NCI-H460 (cell line): ENCODE results near the gene ESRP2. TPM values are rescaled to one million over a fixed set of nuclear protein-coding genes. Genes with fewer than 3 reads are reported as not detected.

Experiments used
- DNase-seq: peaks from one replicate; pipeline ENCODE4 v3.0.0-alpha.2; 2016; ENCODE audit warnings: low read depth; ENCODE audit errors: extremely low read depth
- total RNA-seq: library from RNA; depleted of rRNA; stranded (reverse); fragments of >200 nt; shearing (Covaris generic); gene quantifications from 2 replicates; pipeline ENCODE4 v1.2.3, GENCODE V29; 2014

ESRP2 gene
- total RNA-seq, 1 experiment from 2014 or later, result 0.27 TPM

GRCh38 chr16:68264128-68265077, 28.5 kb upstream of the ESRP2 start, which contains the start of gene SLC7A6:
TSS of gene SLC7A6 (plus strand) at chr16:68264526. CDS start at chr16:68274727, 10,201 bp downstream.
- peak; percentile 69 for DNase-seq

- no peak for DNase-seq
Observed at GRCh38 chr16:68263559-68264127, 27.7 kb upstream of the ESRP2 start.

- DNase-seq, result no peak
Observed at GRCh38 chr16:68259007-68259825, 23.3 kb upstream of the ESRP2 start.

- no peak for DNase-seq
Observed at GRCh38 chr16:68257906-68258800, 22.2 kb upstream of the ESRP2 start.

- no peak for DNase-seq
Observed at GRCh38 chr16:68257251-68257905, 21.5 kb upstream of the ESRP2 start.

- DNase-seq, result no peak
Observed at GRCh38 chr16:68255712-68256111, 19.8 kb upstream of the ESRP2 start.

GRCh38 chr16:68253721-68254120, 17.8 kb upstream of the ESRP2 start:
- no peak for DNase-seq

GRCh38 chr16:68252383-68252782, 16.5 kb upstream of the ESRP2 start:
- DNase-seq, result no peak

- DNase-seq, result no peak
Observed at GRCh38 chr16:68251832-68252231, 15.9 kb upstream of the ESRP2 start.

- no peak for DNase-seq
Observed at GRCh38 chr16:68250951-68251350, 15.0 kb upstream of the ESRP2 start.

- DNase-seq, result no peak
Observed at GRCh38 chr16:68249371-68249770, 13.4 kb upstream of the ESRP2 start.

- no peak for DNase-seq
Observed at GRCh38 chr16:68247932-68248331, 12.0 kb upstream of the ESRP2 start.

GRCh38 chr16:68247400-68247799, 11.5 kb upstream of the ESRP2 start:
- no peak for DNase-seq

- no peak for DNase-seq
Observed at GRCh38 chr16:68246666-68247065, 10.7 kb upstream of the ESRP2 start.

- no peak for DNase-seq
Observed at GRCh38 chr16:68246121-68246520, 10.2 kb upstream of the ESRP2 start.

- DNase-seq, result peak; percentile 92
Observed at GRCh38 chr16:68244903-68245853, 9.3 kb upstream of the ESRP2 start, which contains the start of gene PLA2G15. TSS of gene PLA2G15 (plus strand) at chr16:68245373. CDS start at chr16:68245427, 54 bp downstream.

- no peak for DNase-seq
Observed at GRCh38 chr16:68244481-68244902, 8.6 kb upstream of the ESRP2 start.
